ENCODE measurements around the gene MTREX.

The MTREX gene

DNA sequence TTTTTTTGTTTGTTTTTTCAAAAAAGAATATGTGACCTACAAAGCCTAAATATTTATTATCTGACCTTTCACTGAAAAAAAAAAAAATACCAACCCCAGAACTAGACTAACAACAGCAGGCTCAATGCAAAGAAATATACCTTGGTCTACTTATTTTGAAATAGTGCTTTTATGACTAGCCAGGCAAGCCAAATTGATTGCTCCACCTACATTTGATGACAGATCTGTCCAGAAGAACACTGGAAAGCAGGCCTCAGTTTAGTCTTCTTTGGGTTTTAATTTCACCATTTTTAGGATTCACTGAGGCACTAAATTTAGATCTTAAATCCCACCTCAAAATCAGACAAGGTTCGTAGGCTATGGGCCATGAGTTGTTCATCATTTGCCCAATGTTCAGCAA is 129.7 kb downstream of the MTREX start:
- no peak for DNase-seq

DNA sequence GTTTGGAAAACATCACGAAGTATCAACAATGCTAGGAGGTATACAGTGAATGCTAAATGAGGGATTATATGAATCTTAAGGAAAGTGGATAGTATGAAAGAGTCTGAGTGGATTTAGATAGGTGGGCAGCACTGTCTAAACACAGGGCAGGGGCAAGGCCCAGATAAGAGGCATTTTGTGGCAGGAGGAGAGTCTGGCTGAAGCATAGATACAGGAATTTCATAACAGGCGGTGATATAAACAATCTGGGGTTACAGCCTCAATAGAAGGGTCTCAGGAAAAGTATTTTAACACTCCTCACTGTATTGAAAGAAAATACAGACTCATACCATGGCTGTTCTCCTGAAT is 130.0 kb downstream of the MTREX start:
- DNase-seq: no peak

GRCh38 chr5:55438998-55439397 is 131.2 kb downstream of the MTREX start:
- DNase-seq: no peak

GRCh38 chr5:55440188-55440646 is 132.4 kb downstream of the MTREX start:
- DNase-seq: no peak

GRCh38 chr5:55441107-55441771 is 133.4 kb downstream of the MTREX start:
- no peak for DNase-seq

DNA sequence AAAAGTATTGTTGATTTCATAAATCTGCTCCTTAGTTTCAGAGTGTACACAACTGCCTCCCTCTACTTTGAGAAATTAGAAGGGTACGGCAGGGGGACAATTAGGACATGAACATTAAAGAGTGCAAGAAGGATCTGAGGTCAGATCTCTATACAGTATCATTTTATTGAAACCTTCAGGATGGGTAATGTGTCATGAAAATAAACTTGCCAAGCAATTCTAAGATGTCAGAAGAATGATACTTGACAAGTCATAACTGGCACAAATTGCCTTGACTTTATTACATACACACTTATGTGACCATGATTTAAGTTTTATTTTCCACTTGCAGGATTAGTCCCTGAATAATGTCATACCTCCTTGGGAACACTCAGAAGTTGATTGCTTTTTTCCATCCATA is 134.2 kb downstream of the MTREX start:
- DNase-seq: no peak

DNA sequence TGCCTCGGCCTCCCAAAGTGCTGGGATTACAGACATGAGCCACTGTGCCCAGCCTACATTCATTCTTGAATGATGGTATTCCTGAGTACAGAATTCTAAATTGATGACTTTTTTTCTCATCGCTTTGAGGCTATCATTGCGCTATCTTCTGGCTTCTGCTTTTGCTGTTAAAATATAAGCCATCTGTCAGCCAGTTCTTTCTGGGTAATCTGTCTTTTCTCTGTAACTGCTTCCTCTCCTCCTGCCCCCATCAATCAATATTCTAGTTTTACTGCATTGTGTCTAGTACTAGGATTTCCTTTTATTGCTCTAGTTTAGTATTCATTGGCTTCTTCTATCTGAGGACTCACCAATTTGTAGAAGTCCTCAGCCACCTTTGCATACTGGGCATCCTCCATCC is 138.0 kb downstream of the MTREX start:
- no peak for DNase-seq

DNA sequence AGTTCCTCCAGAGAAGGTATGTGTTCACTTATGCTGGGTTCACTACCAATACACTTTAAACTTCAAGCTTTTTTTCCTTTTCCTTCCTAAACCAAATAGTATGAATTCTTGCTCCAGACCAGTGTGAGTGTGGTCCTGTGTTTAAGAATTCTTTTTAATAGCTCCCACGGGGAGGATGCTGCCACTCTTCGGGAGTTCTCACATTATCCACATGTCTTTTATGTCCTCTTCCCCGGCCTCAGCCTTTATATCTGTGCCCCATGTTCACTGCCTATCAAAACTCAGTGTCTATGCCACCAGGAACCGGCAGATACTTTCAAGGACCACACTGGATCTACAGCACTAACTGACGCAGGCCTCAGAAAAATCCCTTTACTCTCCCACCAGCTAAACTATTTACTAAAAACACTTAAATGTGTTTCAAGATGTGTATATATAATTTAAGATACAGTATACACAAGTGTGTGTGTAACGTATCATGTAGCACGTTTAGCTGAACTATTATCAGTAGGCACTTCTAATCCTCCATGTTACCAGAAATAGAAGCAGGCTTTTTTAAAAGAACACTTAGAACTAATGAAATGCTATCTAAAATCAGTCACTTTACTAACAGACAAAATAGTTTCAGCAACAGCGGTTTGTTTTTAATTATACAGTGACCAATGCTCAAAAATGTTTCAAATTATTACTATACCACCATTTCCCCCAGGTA is 139.0 kb downstream of the MTREX start:
- DNase-seq: no peak

- no peak for DNase-seq
Observed at GRCh38 chr5:55450050-55450765, 142.4 kb downstream of the MTREX start.

- no peak for DNase-seq
Observed at GRCh38 chr5:55451976-55452375, 144.2 kb downstream of the MTREX start.

GRCh38 chr5:55453211-55453610 is 145.4 kb downstream of the MTREX start:
- no peak for DNase-seq

GRCh38 chr5:55454282-55454681 is 146.5 kb downstream of the MTREX start:
- DNase-seq: no peak

DNA sequence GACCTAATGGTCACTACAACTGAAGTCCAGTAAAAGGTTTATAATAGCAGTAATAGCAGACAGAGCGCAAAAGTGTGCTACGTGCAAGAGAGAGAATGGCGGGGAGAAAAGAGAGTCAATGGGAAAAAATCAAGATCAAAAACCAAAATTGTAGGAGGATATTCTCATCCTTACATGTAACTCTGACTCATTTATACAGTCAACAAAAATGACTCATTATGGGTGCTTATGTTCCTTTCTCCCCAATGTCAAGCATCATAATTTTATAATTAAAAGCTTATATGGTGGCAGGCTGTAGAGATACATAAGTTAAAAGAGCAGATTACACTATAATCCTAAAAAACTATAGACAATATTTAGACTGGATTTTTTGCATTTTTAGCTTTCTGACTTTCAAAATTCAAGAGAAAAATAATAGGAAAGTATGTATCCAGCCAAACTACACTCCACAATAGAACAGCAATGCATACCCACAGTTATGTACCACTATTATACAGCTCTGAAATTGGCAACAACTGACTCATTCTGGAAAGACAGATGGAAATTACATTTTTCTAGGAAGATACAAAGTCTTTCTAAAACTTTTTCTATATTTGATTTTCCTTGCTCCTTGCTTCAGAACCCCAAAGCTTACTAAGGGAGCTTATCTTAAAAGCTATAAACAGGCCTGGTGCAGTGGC is 148.6 kb downstream of the MTREX start:
- no peak for DNase-seq

DNA sequence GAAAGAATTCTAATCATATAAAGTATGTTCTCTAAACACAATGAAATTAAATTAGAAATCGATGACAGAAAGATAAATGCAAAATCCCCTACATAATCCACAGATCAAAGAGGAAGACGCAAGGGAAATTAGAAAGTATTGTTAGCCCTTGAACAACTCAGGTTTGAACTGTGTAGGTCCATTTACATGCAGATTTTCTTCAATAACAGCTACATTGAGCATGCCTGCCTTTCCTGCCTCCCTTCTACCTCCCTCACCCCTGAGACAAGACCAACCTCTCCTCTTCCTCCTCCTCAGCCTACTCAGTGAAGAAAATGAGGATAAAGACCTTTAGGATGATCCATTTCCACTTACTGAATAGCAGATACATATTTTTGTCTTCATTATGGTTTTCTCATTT is 151.8 kb downstream of the MTREX start:
- no peak for DNase-seq

DNA sequence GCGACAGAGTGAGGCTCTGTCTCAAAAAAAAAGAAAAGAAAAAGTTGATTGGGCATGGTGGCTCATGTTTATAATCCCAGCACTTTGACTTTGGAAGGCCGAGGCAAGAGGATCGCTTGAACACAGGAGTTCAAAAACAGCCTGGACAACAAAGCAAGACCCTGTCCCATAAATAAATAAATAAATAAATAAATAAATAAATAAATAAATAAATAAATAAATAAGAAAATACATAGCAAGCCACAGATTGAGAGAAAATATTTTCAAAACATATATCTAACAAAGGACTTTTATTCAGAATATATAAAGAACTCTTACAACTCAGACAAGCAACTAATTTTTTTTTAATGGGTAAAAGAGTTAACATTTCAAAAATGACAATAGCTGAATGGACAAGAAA is 155.8 kb downstream of the MTREX start:
- DNase-seq: no peak

- DNase-seq: no peak
Observed at GRCh38 chr5:55467862-55468551, 160.2 kb downstream of the MTREX start.

- DNase-seq: no peak
Observed at GRCh38 chr5:55469839-55470238, 162.1 kb downstream of the MTREX start.

DNA sequence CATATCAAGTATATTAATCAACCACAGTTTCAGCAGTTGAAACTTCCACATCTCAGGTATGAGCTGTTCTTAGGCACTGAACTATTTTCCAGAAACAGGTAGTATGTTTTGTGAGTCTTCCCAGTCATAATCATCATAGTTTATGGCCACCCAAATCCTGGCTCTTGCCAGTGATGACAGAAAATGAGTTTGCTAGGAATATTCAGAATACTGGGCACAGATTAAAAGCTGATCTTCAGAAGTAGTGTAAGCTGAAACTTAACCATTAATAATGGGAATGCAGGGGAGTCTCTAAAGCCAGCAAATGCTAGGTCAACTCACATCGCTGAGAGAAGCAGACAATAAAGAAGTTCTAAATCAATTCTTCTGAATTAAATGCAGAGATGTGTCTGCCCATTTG is 162.5 kb downstream of the MTREX start:
- DNase-seq: no peak

DNA sequence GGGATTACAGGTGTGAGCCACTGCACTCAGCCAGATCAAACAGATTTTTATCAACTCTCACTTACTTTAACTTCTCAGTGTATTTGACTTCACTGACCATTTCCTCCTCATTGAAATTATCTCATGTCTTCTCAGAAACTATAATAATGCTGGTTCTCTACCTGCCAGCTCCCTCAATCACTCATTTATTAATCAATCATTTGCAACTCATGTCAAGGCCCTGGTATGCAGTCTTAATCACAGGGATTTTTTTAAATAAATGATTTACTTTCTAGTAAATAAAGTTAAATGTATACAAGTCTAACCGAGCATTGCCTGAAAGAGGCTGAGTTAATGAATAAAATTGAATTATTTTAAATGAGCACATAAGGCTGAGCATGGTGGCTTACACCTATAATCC is 163.7 kb downstream of the MTREX start:
- no peak for DNase-seq

- no peak for DNase-seq
Observed at GRCh38 chr5:55472642-55473041, 164.9 kb downstream of the MTREX start.
